ENCODE data around the gene HAPLN2. TPM values are rescaled to one million over a fixed set of nuclear protein-coding genes. Genes with fewer than 3 reads are reported as not detected.
A peak's percentile ranks its signal among the peaks of the same experiment; 100 is the strongest.

HAPLN2 gene
- not detected in 2 replicates for total RNA-seq

- Mint-ChIP-seq H3K36me3 (ENCODE audit: low read depth) (no peaks in the 10 kb centered on the region), H3K9me3 (no peaks in the 10 kb centered on the region), H3K4me3 (no peak within 1 kb of the TSS), H3K4me1 (no peaks in the 10 kb centered on the region), H3K27me3 (peaks cover 51% of the 10 kb centered on the region), H3K27ac (no peak within 1 kb of the TSS)
- intact Hi-C loops (cut with micrococcal nuclease), result no loop called here
- peak; percentile 28 for ATAC-seq (ENCODE audit: low read depth)
- ChIA-PET CTCF (interaction anchor here (0.9 to 2.6 kb wide), 5 partner anchors 41 to 233 kb away, joined by 3 to 13 read pairs (median 5); partner anchors contain the start of genes CRABP2 and NES), POLR2A (interaction anchor here (0.6 kb wide), 1 partner anchor 114 kb away, joined by 4 read pairs; no protein-coding TSS in a partner anchor)
- TF ChIP-seq, protein P1, sequence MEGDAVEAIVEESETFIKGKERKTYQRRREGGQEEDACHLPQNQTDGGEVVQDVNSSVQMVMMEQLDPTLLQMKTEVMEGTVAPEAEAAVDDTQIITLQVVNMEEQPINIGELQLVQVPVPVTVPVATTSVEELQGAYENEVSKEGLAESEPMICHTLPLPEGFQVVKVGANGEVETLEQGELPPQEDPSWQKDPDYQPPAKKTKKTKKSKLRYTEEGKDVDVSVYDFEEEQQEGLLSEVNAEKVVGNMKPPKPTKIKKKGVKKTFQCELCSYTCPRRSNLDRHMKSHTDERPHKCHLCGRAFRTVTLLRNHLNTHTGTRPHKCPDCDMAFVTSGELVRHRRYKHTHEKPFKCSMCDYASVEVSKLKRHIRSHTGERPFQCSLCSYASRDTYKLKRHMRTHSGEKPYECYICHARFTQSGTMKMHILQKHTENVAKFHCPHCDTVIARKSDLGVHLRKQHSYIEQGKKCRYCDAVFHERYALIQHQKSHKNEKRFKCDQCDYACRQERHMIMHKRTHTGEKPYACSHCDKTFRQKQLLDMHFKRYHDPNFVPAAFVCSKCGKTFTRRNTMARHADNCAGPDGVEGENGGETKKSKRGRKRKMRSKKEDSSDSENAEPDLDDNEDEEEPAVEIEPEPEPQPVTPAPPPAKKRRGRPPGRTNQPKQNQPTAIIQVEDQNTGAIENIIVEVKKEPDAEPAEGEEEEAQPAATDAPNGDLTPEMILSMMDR (IDR thresholded peaks at IDR 0.05), result no peak
- no peak for DNase-seq
Observed at GRCh38 chr1:156618853-156619581, at the start of gene HAPLN2. TSS of gene HAPLN2 (plus strand) at chr1:156619415. CDS start at chr1:156623491, 4,076 bp downstream.

DNA sequence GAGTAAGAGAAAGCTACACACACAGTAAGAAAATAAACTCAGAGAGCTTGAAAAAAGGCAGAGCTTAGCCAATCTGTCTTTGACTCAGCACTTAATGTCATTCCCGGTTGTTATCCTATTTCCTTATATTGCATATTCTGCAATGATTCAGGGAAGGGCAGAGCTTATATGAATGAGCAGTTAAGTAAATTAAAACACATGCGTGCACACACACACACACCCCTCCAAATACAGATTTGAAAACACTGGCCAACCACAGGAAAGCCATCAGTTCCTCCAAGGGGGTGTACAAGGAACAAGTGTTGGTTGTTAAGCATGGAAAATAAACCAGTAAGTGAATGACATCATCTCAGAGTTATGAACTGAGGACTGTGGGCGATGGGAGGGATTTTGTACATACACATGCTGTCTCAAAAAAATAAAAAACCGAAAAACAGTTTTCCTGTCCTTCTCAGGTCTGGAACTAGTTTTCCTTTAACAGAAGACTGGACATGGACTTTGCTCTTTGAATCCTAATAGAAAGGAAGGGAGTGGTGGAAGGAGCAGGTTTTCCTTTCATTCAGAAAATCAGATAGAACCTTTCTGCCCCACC lies 47.9 kb upstream of the HAPLN2 start:
- Mint-ChIP-seq H3K4me3 (no peak overlapping the region), H3K27me3 (peaks cover 21% of the 10 kb centered on the region), H3K4me1 (peaks cover 13% of the 10 kb centered on the region), H3K36me3 (ENCODE audit: low read depth) (no peaks in the 10 kb centered on the region), H3K27ac (no peak overlapping the region), H3K9me3 (no peaks in the 10 kb centered on the region)
- TF ChIP-seq, protein P1 (IDR thresholded peaks at IDR 0.05), result no peak
- intact Hi-C loops (cut with micrococcal nuclease), result loop anchor here (5.0 kb wide), 1 partner anchor 44 kb away; no protein-coding TSS in a partner anchor
- ChIA-PET POLR2A (interaction anchor here (0.6 to 1.6 kb wide), 4 partner anchors 11 to 199 kb away, joined by 4 to 9 read pairs (median 7); partner anchors contain the start of gene MEF2D), CTCF (interaction anchor here (1.0 to 2.0 kb wide), 4 partner anchors 11 to 186 kb away, joined by 3 to 6 read pairs (median 4); no protein-coding TSS in a partner anchor)
- DNase-seq, result no peak
- no peak for ATAC-seq (ENCODE audit: low read depth)

GRCh38 chr1:156571919-156572662 lies 47.1 kb upstream of the HAPLN2 start, which contains the start of gene IQGAP3:
TSS of gene IQGAP3 (minus strand) at chr1:156572565. CDS start at chr1:156572529, 36 bp downstream.
- POLR2A ChIA-PET, result interaction anchor here (0.5 to 1.6 kb wide), 6 partner anchors 10 to 115 kb away, joined by 3 to 8 read pairs (median 4); partner anchors contain the start of genes MEF2D and NAXE
- TF ChIP-seq, protein P1 (IDR thresholded peaks at IDR 0.05), result no peak
- intact Hi-C loops (cut with micrococcal nuclease), result loop anchor here (2.0 to 5.0 kb wide), 2 partner anchors 45 to 91 kb away; no protein-coding TSS in a partner anchor
- no peaks in the 10 kb centered on the region for H3K9me3 Mint-ChIP-seq
- H3K27me3 Mint-ChIP-seq, result peaks cover 21% of the 10 kb centered on the region
- peak; percentile 100 for ATAC-seq (ENCODE audit: low read depth)
- CTCF ChIA-PET, result interaction anchor here (1.0 to 2.0 kb wide), 3 partner anchors 37 to 186 kb away, joined by 3 to 6 read pairs (median 4); no protein-coding TSS in a partner anchor
- no peaks in the 10 kb centered on the region for H3K36me3 Mint-ChIP-seq (ENCODE audit: low read depth)
- DNase-seq, result peak; percentile 69
- peaks cover 13% of the 10 kb centered on the region for H3K4me1 Mint-ChIP-seq
- H3K27ac Mint-ChIP-seq, result peak within 1 kb of the TSS; percentile 42
- H3K4me3 Mint-ChIP-seq, result peak within 1 kb of the TSS; percentile 83

DNA sequence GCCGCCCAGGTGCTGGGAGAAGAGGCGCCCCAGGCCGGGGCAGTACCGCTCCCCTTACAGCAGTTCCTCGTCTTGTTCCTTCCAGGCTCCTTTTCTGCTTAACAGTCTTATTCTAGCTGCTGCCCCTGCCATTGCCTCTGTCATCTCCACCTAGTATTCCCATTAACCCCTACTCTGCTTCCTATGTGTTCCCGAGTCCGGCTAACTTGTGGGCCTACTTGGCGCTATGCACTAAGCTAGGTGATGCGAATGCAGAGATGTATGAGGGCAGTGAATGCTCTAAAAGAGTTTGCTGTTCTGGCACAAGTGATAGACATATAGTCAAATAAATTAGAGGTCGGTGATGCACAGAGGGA lies 46.6 kb upstream of the HAPLN2 start:
- peak overlapping the region; percentile 83 for H3K4me3 Mint-ChIP-seq
- no peak overlapping the region for H3K27ac Mint-ChIP-seq
- no peaks in the 10 kb centered on the region for H3K36me3 Mint-ChIP-seq (ENCODE audit: low read depth)
- H3K27me3 Mint-ChIP-seq, result peaks cover 21% of the 10 kb centered on the region
- ChIA-PET POLR2A (interaction anchor here (0.5 to 1.6 kb wide), 5 partner anchors 9 to 115 kb away, joined by 3 to 8 read pairs (median 4); partner anchors contain the start of genes MEF2D and NAXE), CTCF (interaction anchor here (1.4 kb wide), 1 partner anchor 36 kb away, joined by 4 read pairs; no protein-coding TSS in a partner anchor)
- no peak for DNase-seq
- intact Hi-C loops (cut with micrococcal nuclease), result loop anchor here (2.0 to 5.0 kb wide), 2 partner anchors 45 to 92 kb away; no protein-coding TSS in a partner anchor
- TF ChIP-seq, protein P1 (IDR thresholded peaks at IDR 0.05), result no peak
- H3K9me3 Mint-ChIP-seq, result no peaks in the 10 kb centered on the region
- peaks cover 13% of the 10 kb centered on the region for H3K4me1 Mint-ChIP-seq
- ATAC-seq (ENCODE audit: low read depth), result no peak

Data from activated B cell treated with CpG ODN at 0.5 μM for 24 hours (primary cell).